ELR (cell line): ENCODE data around the gene NOS1AP.
"Not testable (repeated sequence)": the region's sequence is repeated elsewhere in the genome, so short reads cannot be mapped to it uniquely, and the experiment has no call there.

ENCODE experiments used
- DNase-seq: peaks from one replicate; pipeline ENCODE4 v3.0.0-alpha.2; 2015; ENCODE audit warnings: low read depth

The NOS1AP gene

GRCh38 chr1:162336621-162337285, 267.3 kb downstream of the NOS1AP start:
- DNase-seq: no peak

GRCh38 chr1:162342452-162342983, 273.0 kb downstream of the NOS1AP start:
- no peak for DNase-seq

GRCh38 chr1:162343470-162343869, 274.0 kb downstream of the NOS1AP start:
- no peak for DNase-seq

- DNase-seq: no peak
These were observed 277.8 kb downstream of the NOS1AP start for GRCh38 chr1:162347281-162347680.

GRCh38 chr1:162349635-162350330, 280.3 kb downstream of the NOS1AP start:
- DNase-seq: peak; percentile 85

GRCh38 chr1:162351246-162351842, 281.9 kb downstream of the NOS1AP start:
- DNase-seq: no peak

GRCh38 chr1:162351874-162352273, 282.4 kb downstream of the NOS1AP start:
- DNase-seq: not testable (repeated sequence)

GRCh38 chr1:162353078-162353477, 283.6 kb downstream of the NOS1AP start:
- no peak for DNase-seq

- no peak for DNase-seq
These were observed 284.2 kb downstream of the NOS1AP start for GRCh38 chr1:162353702-162354101.

GRCh38 chr1:162357681-162358266, 288.3 kb downstream of the NOS1AP start:
- peak; percentile 72 for DNase-seq

- no peak for DNase-seq
These were observed 289.4 kb downstream of the NOS1AP start for GRCh38 chr1:162358928-162359327.

GRCh38 chr1:162359523-162360236, 290.2 kb downstream of the NOS1AP start:
- DNase-seq: no peak

GRCh38 chr1:162360237-162360873, 290.9 kb downstream of the NOS1AP start:
- DNase-seq: no peak

GRCh38 chr1:162360874-162361260, 291.4 kb downstream of the NOS1AP start:
- no peak for DNase-seq

GRCh38 chr1:162361349-162361748, 291.9 kb downstream of the NOS1AP start:
- no peak for DNase-seq

GRCh38 chr1:162363823-162364222, 294.3 kb downstream of the NOS1AP start:
- no peak for DNase-seq

GRCh38 chr1:162364498-162364897, 295.0 kb downstream of the NOS1AP start:
- no peak for DNase-seq

- DNase-seq: no peak
These were observed 296.0 kb downstream of the NOS1AP start for GRCh38 chr1:162365284-162366020.

- DNase-seq: no peak
These were observed 296.7 kb downstream of the NOS1AP start for GRCh38 chr1:162366149-162366548.

- peak; percentile 43 for DNase-seq
These were observed 297.2 kb downstream of the NOS1AP start for GRCh38 chr1:162366671-162367070.

GRCh38 chr1:162367073-162367472, 297.6 kb downstream of the NOS1AP start:
- peak; percentile 70 for DNase-seq
